GM12878 (cell line): ENCODE data around the gene RAP1GAP2.

Source experiments
- BCL11A ChIP-seq: IDR thresholded peaks from 2 replicates; pipeline ENCODE4 v1.6.1; 2011; ENCODE audit warnings: low read depth, low read length
- CHD1 ChIP-seq: IDR thresholded peaks from 2 replicates; pipeline ENCODE4 v1.6.1; 2012; ENCODE audit warnings: low read depth, low read length, improper control_type of control experiment
- CREB1 ChIP-seq: IDR thresholded peaks from 2 replicates; pipeline ENCODE4 v1.6.1; 2012; ENCODE audit warnings: low read depth, mild to moderate bottlenecking, inconsistent platforms
- EP300 ChIP-seq, 2 experiments: fragments of 150-350 bp in 1 of 2; IDR thresholded peaks; 2 replicates each; pipeline ENCODE4 v1.6.1; 2011 to 2012; ENCODE audit warnings: low read depth in 2 of 2, low read length in 2 of 2, borderline replicate concordance in 1 of 2, improper control_type of control experiment in 1 of 2, inconsistent platforms in 1 of 2; ENCODE audit not compliant: control insufficient read depth in 1 of 2
- HDAC6 ChIP-seq: fragments of 200-600 bp; sonication (generic); IDR thresholded peaks from one replicate; pipeline ENCODE4 v1.8.0; 2017; ENCODE audit warnings: antibody characterized with exemption; ENCODE audit not compliant: unreplicated experiment
- MLLT1 ChIP-seq: fragments of 450-650 bp; IDR thresholded peaks from 2 replicates; pipeline ENCODE4 v1.6.1; 2016; ENCODE audit warnings: mild to moderate bottlenecking
- POLR2AphosphoS5 ChIP-seq: IDR thresholded peaks from 2 replicates; pipeline ENCODE4 v1.6.1; 2011; ENCODE audit warnings: mild to moderate bottlenecking, low read length, inconsistent platforms
- TAF1 ChIP-seq: IDR thresholded peaks from 2 replicates; pipeline ENCODE4 v1.6.1; 2011; ENCODE audit warnings: mild to moderate bottlenecking, low read depth, low read length, borderline replicate concordance
- TCF12 ChIP-seq: IDR thresholded peaks from 2 replicates; pipeline ENCODE4 v1.6.1; 2011; ENCODE audit warnings: low read depth, mild to moderate bottlenecking, low read length
- ZNF24 ChIP-seq: fragments of 450-650 bp; IDR thresholded peaks from 2 replicates; pipeline ENCODE4 v1.6.1; 2017; ENCODE audit warnings: antibody characterized with exemption, mild to moderate bottlenecking
- TF ChIP-seq, protein P1 (sequence below): fragments of 450-650 bp; conservative IDR thresholded peaks from 2 replicates; pipeline ENCODE4 v1.6.1; 2017; ENCODE audit warnings: mild to moderate bottlenecking, moderate library complexity
- TF ChIP-seq, protein P2 (sequence below): IDR thresholded peaks from 2 replicates; pipeline ENCODE4 v1.6.1; 2011; ENCODE audit warnings: low read depth, mild to moderate bottlenecking, low read length, moderate library complexity, borderline replicate concordance; ENCODE audit errors: extremely low read depth
- TF ChIP-seq, protein P3 (sequence below): IDR thresholded peaks from 2 replicates; pipeline ENCODE4 v1.6.1; 2012; ENCODE audit warnings: low read depth, low read length, improper control_type of control experiment

GRCh38 chr17:3024346-3024745, 228.1 kb downstream of the RAP1GAP2 start:
- TF ChIP-seq CREB1 (no peak), POLR2AphosphoS5 (no peak), MLLT1 (no peak), TCF12 (no peak), ZNF24 (no peak), BCL11A (no peak), TAF1 (no peak), HDAC6 (no peak), CHD1 (no peak), EP300 (IDR thresholded peaks at IDR 0.05; ENCODE audit: borderline replicate concordance in 1 of 2, control insufficient read depth in 1 of 2, low read depth in 2 of 2, low read length in 2 of 2) (no peak)
- TF ChIP-seq, protein P1, sequence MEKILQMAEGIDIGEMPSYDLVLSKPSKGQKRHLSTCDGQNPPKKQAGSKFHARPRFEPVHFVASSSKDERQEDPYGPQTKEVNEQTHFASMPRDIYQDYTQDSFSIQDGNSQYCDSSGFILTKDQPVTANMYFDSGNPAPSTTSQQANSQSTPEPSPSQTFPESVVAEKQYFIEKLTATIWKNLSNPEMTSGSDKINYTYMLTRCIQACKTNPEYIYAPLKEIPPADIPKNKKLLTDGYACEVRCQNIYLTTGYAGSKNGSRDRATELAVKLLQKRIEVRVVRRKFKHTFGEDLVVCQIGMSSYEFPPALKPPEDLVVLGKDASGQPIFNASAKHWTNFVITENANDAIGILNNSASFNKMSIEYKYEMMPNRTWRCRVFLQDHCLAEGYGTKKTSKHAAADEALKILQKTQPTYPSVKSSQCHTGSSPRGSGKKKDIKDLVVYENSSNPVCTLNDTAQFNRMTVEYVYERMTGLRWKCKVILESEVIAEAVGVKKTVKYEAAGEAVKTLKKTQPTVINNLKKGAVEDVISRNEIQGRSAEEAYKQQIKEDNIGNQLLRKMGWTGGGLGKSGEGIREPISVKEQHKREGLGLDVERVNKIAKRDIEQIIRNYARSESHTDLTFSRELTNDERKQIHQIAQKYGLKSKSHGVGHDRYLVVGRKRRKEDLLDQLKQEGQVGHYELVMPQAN: no peak
- TF ChIP-seq, protein P2, sequence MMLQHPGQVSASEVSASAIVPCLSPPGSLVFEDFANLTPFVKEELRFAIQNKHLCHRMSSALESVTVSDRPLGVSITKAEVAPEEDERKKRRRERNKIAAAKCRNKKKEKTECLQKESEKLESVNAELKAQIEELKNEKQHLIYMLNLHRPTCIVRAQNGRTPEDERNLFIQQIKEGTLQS: no peak
- TF ChIP-seq, protein P3, sequence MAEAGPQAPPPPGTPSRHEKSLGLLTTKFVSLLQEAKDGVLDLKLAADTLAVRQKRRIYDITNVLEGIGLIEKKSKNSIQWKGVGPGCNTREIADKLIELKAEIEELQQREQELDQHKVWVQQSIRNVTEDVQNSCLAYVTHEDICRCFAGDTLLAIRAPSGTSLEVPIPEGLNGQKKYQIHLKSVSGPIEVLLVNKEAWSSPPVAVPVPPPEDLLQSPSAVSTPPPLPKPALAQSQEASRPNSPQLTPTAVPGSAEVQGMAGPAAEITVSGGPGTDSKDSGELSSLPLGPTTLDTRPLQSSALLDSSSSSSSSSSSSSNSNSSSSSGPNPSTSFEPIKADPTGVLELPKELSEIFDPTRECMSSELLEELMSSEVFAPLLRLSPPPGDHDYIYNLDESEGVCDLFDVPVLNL: no peak
